Measurements from ENCODE around the gene EPB41L4A. TPM values are rescaled to one million over a fixed set of nuclear protein-coding genes. Genes with fewer than 3 reads are reported as not detected.

The EPB41L4A gene
- total RNA-seq, 1 donor from 2014 or later, result 11.1 TPM

DNA sequence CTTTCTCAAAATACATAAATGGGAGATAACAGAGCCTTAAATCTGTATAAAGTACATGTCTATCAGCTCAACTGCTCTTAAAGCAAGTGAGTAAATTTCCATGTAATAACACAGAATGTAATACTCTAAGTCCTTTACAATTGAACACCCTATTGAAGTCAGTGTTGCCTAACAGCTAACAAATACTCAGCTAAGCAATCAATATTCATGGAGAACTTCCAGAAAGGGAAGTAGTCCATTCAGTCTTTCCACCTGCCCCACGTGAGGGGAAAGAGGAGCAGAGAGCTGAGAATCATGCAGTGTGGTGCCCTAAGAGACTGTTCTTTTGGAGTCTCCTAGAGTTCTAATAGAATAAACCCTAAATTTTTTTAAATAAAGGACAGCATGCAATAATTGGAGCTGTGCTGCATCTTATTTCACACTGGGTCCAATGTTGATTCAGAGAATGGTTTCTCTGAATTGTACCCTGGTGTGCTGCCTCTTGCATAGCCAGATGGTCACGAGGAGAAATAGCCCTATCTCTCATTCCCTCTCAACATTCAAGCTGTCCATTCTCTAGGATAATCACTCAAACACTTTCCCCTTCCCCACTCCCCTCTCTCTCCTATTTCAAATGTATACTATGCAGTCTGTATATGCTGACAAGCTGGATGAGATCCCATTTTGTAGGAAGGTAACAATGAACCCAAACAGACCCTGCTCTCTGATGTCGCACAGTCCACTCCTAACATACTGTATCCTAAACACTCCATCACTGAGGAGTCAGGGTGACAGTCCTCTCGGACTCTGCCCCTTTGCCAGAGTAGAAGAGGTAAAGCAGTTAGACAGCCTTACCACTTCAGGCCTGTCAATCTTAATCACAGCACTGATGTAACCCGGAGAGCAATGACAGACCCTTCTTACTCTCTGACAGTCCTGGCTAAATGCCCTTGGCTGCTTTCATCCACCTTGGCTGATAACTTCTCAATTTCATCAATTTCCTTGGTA is 134.8 kb downstream of the EPB41L4A start:
- Mint-ChIP-seq H3K4me3 (ENCODE audit: unreplicated experiment) (no peak overlapping the region), H3K27me3 (ENCODE audit: low read depth, unreplicated experiment) (no peaks in the 10 kb centered on the region), H3K9me3 (ENCODE audit: unreplicated experiment) (no peaks in the 10 kb centered on the region), H3K27ac (ENCODE audit: unreplicated experiment) (no peak overlapping the region), H3K4me1 (ENCODE audit: low read depth, unreplicated experiment) (no peaks in the 10 kb centered on the region), H3K36me3 (ENCODE audit: low read depth, unreplicated experiment) (no peaks in the 10 kb centered on the region)
- peaks cover 2% of the 10 kb centered on the region for H3K27me3 ChIP-seq (ENCODE audit: insufficient read depth, low read length)
- H4K20me1 ChIP-seq (ENCODE audit: insufficient read depth, low read length), result no peaks in the 10 kb centered on the region
- no peaks in the 10 kb centered on the region for H3K4me1 ChIP-seq (ENCODE audit: insufficient read depth, low read length)
- TF ChIP-seq, protein P1, sequence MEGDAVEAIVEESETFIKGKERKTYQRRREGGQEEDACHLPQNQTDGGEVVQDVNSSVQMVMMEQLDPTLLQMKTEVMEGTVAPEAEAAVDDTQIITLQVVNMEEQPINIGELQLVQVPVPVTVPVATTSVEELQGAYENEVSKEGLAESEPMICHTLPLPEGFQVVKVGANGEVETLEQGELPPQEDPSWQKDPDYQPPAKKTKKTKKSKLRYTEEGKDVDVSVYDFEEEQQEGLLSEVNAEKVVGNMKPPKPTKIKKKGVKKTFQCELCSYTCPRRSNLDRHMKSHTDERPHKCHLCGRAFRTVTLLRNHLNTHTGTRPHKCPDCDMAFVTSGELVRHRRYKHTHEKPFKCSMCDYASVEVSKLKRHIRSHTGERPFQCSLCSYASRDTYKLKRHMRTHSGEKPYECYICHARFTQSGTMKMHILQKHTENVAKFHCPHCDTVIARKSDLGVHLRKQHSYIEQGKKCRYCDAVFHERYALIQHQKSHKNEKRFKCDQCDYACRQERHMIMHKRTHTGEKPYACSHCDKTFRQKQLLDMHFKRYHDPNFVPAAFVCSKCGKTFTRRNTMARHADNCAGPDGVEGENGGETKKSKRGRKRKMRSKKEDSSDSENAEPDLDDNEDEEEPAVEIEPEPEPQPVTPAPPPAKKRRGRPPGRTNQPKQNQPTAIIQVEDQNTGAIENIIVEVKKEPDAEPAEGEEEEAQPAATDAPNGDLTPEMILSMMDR (IDR thresholded peaks at IDR 0.05; ENCODE audit: insufficient read depth, low read depth, low read length), result no peak
- TF ChIP-seq EZH2 (IDR thresholded peaks at IDR 0.05; ENCODE audit: insufficient read depth, low read length), result no peak
- FAIRE-seq, result no peak
- H3K4me3 ChIP-seq (ENCODE audit: insufficient read depth, low read depth, low read length), result no peak overlapping the region
- no peak overlapping the region for H3K27ac ChIP-seq (ENCODE audit: low read depth, low read length)
- H3K79me2 ChIP-seq (ENCODE audit: insufficient read depth, low read length), result no peaks in the 10 kb centered on the region
- no peaks in the 10 kb centered on the region for H3K36me3 ChIP-seq (ENCODE audit: insufficient read depth, low read length)
- H3K9me3 ChIP-seq (ENCODE audit: insufficient read depth, low read depth, low read length), result no peaks in the 10 kb centered on the region
- no peak overlapping the region for H3K4me2 ChIP-seq (ENCODE audit: low read length)
- H2AFZ ChIP-seq (ENCODE audit: low read depth, low read length), result no peak overlapping the region
- H3K9ac ChIP-seq (ENCODE audit: low read length), result no peak overlapping the region
- no peak for DNase-seq (ENCODE audit: low read depth)

DNA sequence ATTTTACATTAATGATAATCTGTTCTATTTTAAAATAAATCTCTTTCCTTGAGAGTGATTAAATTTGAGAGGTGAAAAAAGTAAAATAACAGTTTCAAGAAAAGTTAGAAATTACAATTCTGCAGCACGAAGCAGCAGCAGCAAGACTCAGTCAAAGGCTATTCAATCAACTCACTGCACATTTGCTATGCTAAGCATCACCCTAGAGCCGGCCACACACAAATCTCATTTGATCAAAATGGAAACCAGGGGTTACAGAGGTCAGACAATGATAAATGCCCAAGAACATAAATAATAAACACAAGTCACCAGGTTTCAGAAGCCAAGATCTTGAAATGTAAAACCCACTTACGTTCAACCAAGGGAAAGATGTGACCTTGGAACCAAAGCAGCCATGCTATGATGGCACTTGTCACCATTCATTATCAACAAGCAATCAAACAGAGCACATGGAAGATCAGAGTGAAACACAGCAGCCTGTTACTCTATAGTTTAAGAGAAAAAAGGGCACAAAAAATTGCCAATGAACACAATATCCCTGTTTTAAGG is 136.0 kb downstream of the EPB41L4A start:
- Histone ChIP-seq H3K9ac (ENCODE audit: low read length) (no peak overlapping the region), H2AFZ (ENCODE audit: low read depth, low read length) (no peak overlapping the region), H3K4me1 (ENCODE audit: insufficient read depth, low read length) (no peaks in the 10 kb centered on the region), H3K4me3 (ENCODE audit: insufficient read depth, low read depth, low read length) (no peak overlapping the region), H3K27ac (ENCODE audit: low read depth, low read length) (no peak overlapping the region), H3K36me3 (ENCODE audit: insufficient read depth, low read length) (no peaks in the 10 kb centered on the region), H3K79me2 (ENCODE audit: insufficient read depth, low read length) (no peaks in the 10 kb centered on the region), H4K20me1 (ENCODE audit: insufficient read depth, low read length) (no peaks in the 10 kb centered on the region), H3K4me2 (ENCODE audit: low read length) (no peak overlapping the region), H3K27me3 (ENCODE audit: insufficient read depth, low read length) (peaks cover 2% of the 10 kb centered on the region), H3K9me3 (ENCODE audit: insufficient read depth, low read depth, low read length) (no peaks in the 10 kb centered on the region)
- no peaks in the 10 kb centered on the region for H3K9me3 Mint-ChIP-seq (ENCODE audit: unreplicated experiment)
- H3K27me3 Mint-ChIP-seq (ENCODE audit: low read depth, unreplicated experiment), result no peaks in the 10 kb centered on the region
- DNase-seq (ENCODE audit: low read depth), result no peak
- H3K4me3 Mint-ChIP-seq (ENCODE audit: unreplicated experiment), result no peak overlapping the region
- H3K4me1 Mint-ChIP-seq (ENCODE audit: low read depth, unreplicated experiment), result no peaks in the 10 kb centered on the region
- no peak for FAIRE-seq
- no peaks in the 10 kb centered on the region for H3K36me3 Mint-ChIP-seq (ENCODE audit: low read depth, unreplicated experiment)
- H3K27ac Mint-ChIP-seq (ENCODE audit: unreplicated experiment), result no peak overlapping the region
- TF ChIP-seq EZH2 (IDR thresholded peaks at IDR 0.05; ENCODE audit: insufficient read depth, low read length), result no peak
- TF ChIP-seq, protein P1 (IDR thresholded peaks at IDR 0.05; ENCODE audit: insufficient read depth, low read depth, low read length), result no peak
